Measurements from ENCODE around the gene ACSL3.

- TF ChIP-seq POLR2AphosphoS5 (IDR thresholded peaks at IDR 0.05; ENCODE audit: insufficient read depth, low read depth, low read length): no peak
- TF ChIP-seq, protein P1, sequence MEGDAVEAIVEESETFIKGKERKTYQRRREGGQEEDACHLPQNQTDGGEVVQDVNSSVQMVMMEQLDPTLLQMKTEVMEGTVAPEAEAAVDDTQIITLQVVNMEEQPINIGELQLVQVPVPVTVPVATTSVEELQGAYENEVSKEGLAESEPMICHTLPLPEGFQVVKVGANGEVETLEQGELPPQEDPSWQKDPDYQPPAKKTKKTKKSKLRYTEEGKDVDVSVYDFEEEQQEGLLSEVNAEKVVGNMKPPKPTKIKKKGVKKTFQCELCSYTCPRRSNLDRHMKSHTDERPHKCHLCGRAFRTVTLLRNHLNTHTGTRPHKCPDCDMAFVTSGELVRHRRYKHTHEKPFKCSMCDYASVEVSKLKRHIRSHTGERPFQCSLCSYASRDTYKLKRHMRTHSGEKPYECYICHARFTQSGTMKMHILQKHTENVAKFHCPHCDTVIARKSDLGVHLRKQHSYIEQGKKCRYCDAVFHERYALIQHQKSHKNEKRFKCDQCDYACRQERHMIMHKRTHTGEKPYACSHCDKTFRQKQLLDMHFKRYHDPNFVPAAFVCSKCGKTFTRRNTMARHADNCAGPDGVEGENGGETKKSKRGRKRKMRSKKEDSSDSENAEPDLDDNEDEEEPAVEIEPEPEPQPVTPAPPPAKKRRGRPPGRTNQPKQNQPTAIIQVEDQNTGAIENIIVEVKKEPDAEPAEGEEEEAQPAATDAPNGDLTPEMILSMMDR (IDR thresholded peaks at IDR 0.05; ENCODE audit: extremely low read depth in 1 of 2, insufficient read depth in 1 of 2, low read depth in 1 of 2, low read length in 2 of 2): no peak
- TF ChIP-seq, protein P2, sequence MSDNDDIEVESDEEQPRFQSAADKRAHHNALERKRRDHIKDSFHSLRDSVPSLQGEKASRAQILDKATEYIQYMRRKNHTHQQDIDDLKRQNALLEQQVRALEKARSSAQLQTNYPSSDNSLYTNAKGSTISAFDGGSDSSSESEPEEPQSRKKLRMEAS (IDR thresholded peaks at IDR 0.05; ENCODE audit: insufficient read depth, insufficient read length): no peak
- TF ChIP-seq EZH2 (IDR thresholded peaks at IDR 0.05; ENCODE audit: borderline replicate concordance, low read depth, low read length, severe bottlenecking): no peak
- TF ChIP-seq POLR2A (IDR thresholded peaks at IDR 0.05; ENCODE audit: low read depth, low read length): no peak
- no peak for TF ChIP-seq FOS (IDR thresholded peaks at IDR 0.05; ENCODE audit: borderline replicate concordance, insufficient read depth, low read length)
- no peak for TF ChIP-seq MYC (IDR thresholded peaks at IDR 0.05; ENCODE audit: low read depth, low read length)
- no peak for TF ChIP-seq GATA2 (IDR thresholded peaks at IDR 0.05; ENCODE audit: insufficient read depth, insufficient read length, low read depth, low read length)
These were observed 21.7 kb downstream of the ACSL3 start for GRCh38 chr2:222882484-222882928.

All from endothelial cell of umbilical vein (primary cell).